ENCODE results near the gene OR11L1.

OR11L1 gene

DNA sequence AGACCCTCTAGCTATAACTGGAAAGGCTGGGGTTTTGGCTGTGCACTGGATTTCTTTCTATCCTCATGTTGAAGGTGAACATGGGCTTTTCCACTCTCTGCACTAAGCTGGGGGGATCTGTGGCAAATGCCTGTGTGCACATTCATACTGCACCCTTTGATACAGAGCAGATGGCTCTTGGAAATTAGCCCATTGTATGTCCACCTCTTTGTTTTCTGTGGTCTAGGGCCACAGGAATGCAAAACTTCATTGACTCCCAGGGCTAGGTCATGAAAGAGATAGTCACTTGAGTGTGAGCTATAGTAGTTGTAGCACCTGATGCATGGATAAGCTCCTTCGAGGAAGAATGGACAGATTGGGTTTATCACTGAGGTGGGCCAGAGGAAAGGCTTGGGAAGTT lies 12.0 kb downstream of the OR11L1 start:
- H3K4me3 ChIP-seq (replicated peaks; ENCODE audit: low read depth, low read length): no peak overlapping the region
- DNase-seq (ENCODE audit: extremely low read depth, insufficient read length): no peak
- H3K27me3 ChIP-seq (replicated peaks; ENCODE audit: control insufficient read depth, insufficient read depth, low read length): no peaks in the 10 kb centered on the region
- TF ChIP-seq, protein P1, sequence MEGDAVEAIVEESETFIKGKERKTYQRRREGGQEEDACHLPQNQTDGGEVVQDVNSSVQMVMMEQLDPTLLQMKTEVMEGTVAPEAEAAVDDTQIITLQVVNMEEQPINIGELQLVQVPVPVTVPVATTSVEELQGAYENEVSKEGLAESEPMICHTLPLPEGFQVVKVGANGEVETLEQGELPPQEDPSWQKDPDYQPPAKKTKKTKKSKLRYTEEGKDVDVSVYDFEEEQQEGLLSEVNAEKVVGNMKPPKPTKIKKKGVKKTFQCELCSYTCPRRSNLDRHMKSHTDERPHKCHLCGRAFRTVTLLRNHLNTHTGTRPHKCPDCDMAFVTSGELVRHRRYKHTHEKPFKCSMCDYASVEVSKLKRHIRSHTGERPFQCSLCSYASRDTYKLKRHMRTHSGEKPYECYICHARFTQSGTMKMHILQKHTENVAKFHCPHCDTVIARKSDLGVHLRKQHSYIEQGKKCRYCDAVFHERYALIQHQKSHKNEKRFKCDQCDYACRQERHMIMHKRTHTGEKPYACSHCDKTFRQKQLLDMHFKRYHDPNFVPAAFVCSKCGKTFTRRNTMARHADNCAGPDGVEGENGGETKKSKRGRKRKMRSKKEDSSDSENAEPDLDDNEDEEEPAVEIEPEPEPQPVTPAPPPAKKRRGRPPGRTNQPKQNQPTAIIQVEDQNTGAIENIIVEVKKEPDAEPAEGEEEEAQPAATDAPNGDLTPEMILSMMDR (IDR thresholded peaks at IDR 0.05; ENCODE audit: insufficient read depth, low read length, poor library complexity, severe bottlenecking): no peak
- H3K36me3 ChIP-seq (ENCODE audit: control insufficient read depth, insufficient read depth, low read length): no peaks in the 10 kb centered on the region

DNA sequence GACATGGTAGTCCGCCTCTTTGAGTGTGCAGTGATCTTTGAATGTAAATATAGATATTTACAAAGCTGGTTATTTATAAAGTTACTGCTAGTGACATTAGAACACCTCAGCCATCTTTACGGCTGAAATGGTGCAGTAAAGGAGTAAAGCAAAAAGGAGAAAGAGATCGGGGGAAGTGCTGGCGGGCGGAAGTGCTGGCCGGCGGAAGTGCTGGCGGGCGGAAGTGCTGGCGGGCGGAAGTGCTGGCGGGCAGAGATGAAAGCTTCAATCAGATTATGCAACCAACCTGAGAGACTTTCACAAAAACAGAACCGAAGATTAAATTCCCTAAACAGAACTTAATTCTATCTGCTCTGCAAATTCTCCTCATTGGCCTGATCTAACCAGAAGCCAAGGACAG lies 16.3 kb downstream of the OR11L1 start:
- no peak for DNase-seq (ENCODE audit: extremely low read depth, insufficient read length)
- Histone ChIP-seq H3K27me3 (replicated peaks; ENCODE audit: control insufficient read depth, insufficient read depth, low read length) (no peaks in the 10 kb centered on the region), H3K4me3 (replicated peaks; ENCODE audit: low read depth, low read length) (no peak overlapping the region), H3K36me3 (ENCODE audit: control insufficient read depth, insufficient read depth, low read length) (no peaks in the 10 kb centered on the region)
- TF ChIP-seq, protein P1 (IDR thresholded peaks at IDR 0.05; ENCODE audit: insufficient read depth, low read length, poor library complexity, severe bottlenecking): no peak

DNA sequence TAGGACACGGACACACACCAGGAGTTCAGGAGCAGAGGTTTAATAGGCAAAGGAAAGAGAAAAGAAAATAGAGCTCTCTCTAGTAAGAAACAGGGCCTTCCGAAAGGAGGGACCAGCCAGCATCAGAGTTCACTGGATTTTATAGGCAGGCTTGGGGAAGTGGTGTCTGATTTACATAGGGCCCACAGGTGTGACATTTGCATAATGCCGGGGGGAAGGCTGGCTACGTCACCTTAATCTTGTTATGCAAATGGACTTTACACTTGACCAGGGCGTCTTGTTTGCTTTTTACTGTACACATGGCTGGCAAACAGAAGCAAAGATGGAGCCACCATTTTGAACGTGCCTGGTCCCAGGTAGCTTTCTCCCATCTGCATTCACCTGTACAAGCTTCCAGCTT lies 17.7 kb downstream of the OR11L1 start, which contains the start of gene OR14A16:
TSS of gene OR14A16 (minus strand) at position 97 of the 400 bp plus-strand sequence. CDS start 8,390 bp downstream, outside the sequence.
- TF ChIP-seq, protein P1 (IDR thresholded peaks at IDR 0.05; ENCODE audit: insufficient read depth, low read length, poor library complexity, severe bottlenecking): no peak
- no peaks in the 10 kb centered on the region for H3K36me3 ChIP-seq (ENCODE audit: control insufficient read depth, insufficient read depth, low read length)
- DNase-seq (ENCODE audit: extremely low read depth, insufficient read length): no peak
- no peaks in the 10 kb centered on the region for H3K27me3 ChIP-seq (replicated peaks; ENCODE audit: control insufficient read depth, insufficient read depth, low read length)
- no peak within 1 kb of the TSS for H3K4me3 ChIP-seq (replicated peaks; ENCODE audit: low read depth, low read length)

DNA sequence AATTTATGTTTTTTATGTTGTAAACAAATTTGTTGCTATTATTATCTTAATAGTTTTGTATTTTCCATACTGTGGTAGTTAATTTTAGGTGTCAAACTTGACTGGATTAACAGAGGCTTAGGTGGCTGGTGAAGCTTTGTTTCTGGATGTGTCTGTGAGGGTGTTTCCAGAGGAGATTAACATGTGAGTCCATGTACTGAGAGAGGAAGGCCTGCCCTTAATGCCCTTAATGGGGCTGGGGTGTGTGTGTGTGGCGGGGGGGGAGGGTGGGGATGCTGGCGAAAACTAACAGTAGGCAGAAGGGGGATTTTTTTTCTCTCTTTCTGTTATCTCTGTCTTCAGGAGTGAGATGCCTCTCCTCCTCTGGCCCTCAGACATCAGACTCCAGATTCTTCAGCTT lies 19.6 kb downstream of the OR11L1 start:
- DNase-seq (ENCODE audit: extremely low read depth, insufficient read length): no peak
- Histone ChIP-seq H3K36me3 (ENCODE audit: control insufficient read depth, insufficient read depth, low read length) (no peaks in the 10 kb centered on the region), H3K27me3 (replicated peaks; ENCODE audit: control insufficient read depth, insufficient read depth, low read length) (no peaks in the 10 kb centered on the region)

DNA sequence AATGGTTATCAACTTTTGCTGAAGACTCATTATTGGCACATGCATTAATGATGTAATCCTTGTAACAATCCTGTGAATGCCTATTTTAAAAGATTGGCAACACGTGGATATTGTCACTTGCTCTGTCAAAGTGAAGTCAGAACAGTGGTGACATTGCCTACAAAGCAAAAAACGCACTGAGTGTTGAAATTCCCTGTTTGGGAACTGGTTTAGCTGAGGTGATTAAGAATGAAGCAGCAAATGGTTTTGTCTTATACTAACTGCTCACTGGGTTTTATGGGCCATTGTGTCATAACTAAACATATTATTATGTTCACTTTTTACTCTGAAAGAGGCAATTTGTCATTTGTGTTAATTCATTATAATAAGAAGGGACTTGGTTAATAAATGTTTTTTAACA lies 29.1 kb downstream of the OR11L1 start:
- Histone ChIP-seq H3K36me3 (ENCODE audit: control insufficient read depth, insufficient read depth, low read length) (no peaks in the 10 kb centered on the region), H3K4me3 (replicated peaks; ENCODE audit: low read depth, low read length) (no peak overlapping the region), H3K27me3 (replicated peaks; ENCODE audit: control insufficient read depth, insufficient read depth, low read length) (no peaks in the 10 kb centered on the region)
- TF ChIP-seq, protein P1 (IDR thresholded peaks at IDR 0.05; ENCODE audit: insufficient read depth, low read length, poor library complexity, severe bottlenecking): no peak
- no peak for DNase-seq (ENCODE audit: extremely low read depth, insufficient read length)

More for the DNA sequence above, 19.6 kb downstream of the OR11L1 start:
- TF ChIP-seq, protein P1 (IDR thresholded peaks at IDR 0.05; ENCODE audit: insufficient read depth, low read length, poor library complexity, severe bottlenecking): no peak
- no peak overlapping the region for H3K4me3 ChIP-seq (replicated peaks; ENCODE audit: low read depth, low read length)

DNA sequence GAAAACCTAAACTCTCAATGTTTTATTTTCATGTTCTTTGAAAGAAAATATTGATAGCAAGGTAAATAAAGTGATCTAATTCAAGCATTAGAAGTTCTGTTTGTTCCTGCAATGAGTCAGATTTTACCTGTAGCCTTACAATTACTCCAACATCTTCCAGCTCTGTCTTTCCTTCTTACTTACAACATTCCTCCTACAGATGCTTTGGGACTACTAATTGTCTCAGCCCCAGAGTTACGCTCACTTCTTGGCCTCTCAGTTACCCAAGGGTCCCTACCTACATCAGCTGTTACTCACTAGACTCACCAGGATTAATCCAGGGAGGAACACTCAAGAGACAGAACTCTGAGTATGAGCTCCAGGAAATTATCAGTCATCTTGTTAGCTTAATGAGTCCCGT lies 44.2 kb downstream of the OR11L1 start:
- H3K4me3 ChIP-seq (replicated peaks; ENCODE audit: low read depth, low read length): no peak overlapping the region
- DNase-seq (ENCODE audit: extremely low read depth, insufficient read length): no peak
- H3K36me3 ChIP-seq (ENCODE audit: control insufficient read depth, insufficient read depth, low read length): no peaks in the 10 kb centered on the region
- H3K27me3 ChIP-seq (replicated peaks; ENCODE audit: control insufficient read depth, insufficient read depth, low read length): no peaks in the 10 kb centered on the region
- TF ChIP-seq, protein P1 (IDR thresholded peaks at IDR 0.05; ENCODE audit: insufficient read depth, low read length, poor library complexity, severe bottlenecking): no peak

All from GM06990 (cell line).